Skeletal muscle tissue (tissue), 2 donors: ENCODE data around the gene SRP68. TPM values are rescaled to one million over a fixed set of nuclear protein-coding genes. Genes with fewer than 3 reads are reported as not detected.

ENCODE experiments used
- small RNA-seq: library from RNA; depleted of rRNA; stranded (forward); fragments of <200 nt; gene quantifications from one replicate; pipeline ENCODE3, GENCODE V24; 2014
- total RNA-seq: library from RNA; depleted of rRNA; stranded (reverse); fragments of >200 nt; gene quantifications from one replicate; pipeline ENCODE4 v1.2.3, GENCODE V29; 2014

The SRP68 gene
- total RNA-seq, 1 donor from 2014 or later = 41.8 TPM

Small RNA genes within 50 kb of the gene (small RNA-seq; reads per million reads assigned to genes)
- 0.86 reads per million, percentile 75 among the genes with 10 or more reads in this experiment for gene MIR6868

Other genes with a start within 250 kb of the SRP68 start
- 1.6 TPM for gene UNC13D, start 228.1 kb downstream of the SRP68 start, total RNA-seq
- 17.7 TPM for gene WBP2, start 217.2 kb downstream of the SRP68 start, total RNA-seq
- gene TRIM47, start 193.9 kb downstream of the SRP68 start, total RNA-seq = 23.5 TPM
- gene TRIM65, start 175.6 kb downstream of the SRP68 start, total RNA-seq = 20.4 TPM
- gene MRPL38, start 167.6 kb downstream of the SRP68 start, total RNA-seq = 32.9 TPM
- gene FBF1, start 131.5 kb downstream of the SRP68 start, total RNA-seq = 6.3 TPM
- gene ACOX1, start 93.4 kb downstream of the SRP68 start, total RNA-seq = 32.4 TPM
- gene TEN1, start 93.3 kb downstream of the SRP68 start, total RNA-seq = 3.1 TPM
- gene CDK3, start 71.7 kb downstream of the SRP68 start, total RNA-seq = 1.6 TPM
- under 0.01 TPM for gene EVPL, start 45.2 kb downstream of the SRP68 start, total RNA-seq
- gene GALR2, start 2.3 kb upstream of the SRP68 start, total RNA-seq = not detected
- gene ZACN, start 6.7 kb upstream of the SRP68 start, total RNA-seq = not detected
- gene EXOC7, start 31.3 kb upstream of the SRP68 start, total RNA-seq = 54.8 TPM
- under 0.01 TPM for gene FOXJ1, start 68.7 kb upstream of the SRP68 start, total RNA-seq
- 6.8 TPM for gene RNF157, start 168.0 kb upstream of the SRP68 start, total RNA-seq
- 2.6 TPM for gene UBALD2, start 192.8 kb upstream of the SRP68 start, total RNA-seq
- gene QRICH2, start 235.8 kb upstream of the SRP68 start, total RNA-seq = 2.1 TPM